Hindlimb muscle (tissue), 1 donor: Measurements from ENCODE around the gene VPS41. TPM values are rescaled to one million over a fixed set of nuclear protein-coding genes. Genes with fewer than 3 reads are reported as not detected.

Source experiments
- DNase-seq: peaks from one replicate; pipeline ENCODE4 v3.0.0-alpha.2; 2013
- polyA plus RNA-seq: library from polyadenylated mRNA; unstranded; fragments of 120-200 nt; gene quantifications from one replicate; pipeline ENCODE4 v1.2.1, GENCODE V29; 2013; ENCODE audit not compliant: insufficient read length

VPS41 gene
- polyA plus RNA-seq, 1 donor, result 34.8 TPM

GRCh38 chr7:38801786-38802185, 107.2 kb downstream of the VPS41 start:
- DNase-seq, result no peak

GRCh38 chr7:38798552-38799267, 110.3 kb downstream of the VPS41 start:
- DNase-seq, result no peak

GRCh38 chr7:38796626-38797501, 112.1 kb downstream of the VPS41 start:
- DNase-seq, result peak; percentile 67

DNA sequence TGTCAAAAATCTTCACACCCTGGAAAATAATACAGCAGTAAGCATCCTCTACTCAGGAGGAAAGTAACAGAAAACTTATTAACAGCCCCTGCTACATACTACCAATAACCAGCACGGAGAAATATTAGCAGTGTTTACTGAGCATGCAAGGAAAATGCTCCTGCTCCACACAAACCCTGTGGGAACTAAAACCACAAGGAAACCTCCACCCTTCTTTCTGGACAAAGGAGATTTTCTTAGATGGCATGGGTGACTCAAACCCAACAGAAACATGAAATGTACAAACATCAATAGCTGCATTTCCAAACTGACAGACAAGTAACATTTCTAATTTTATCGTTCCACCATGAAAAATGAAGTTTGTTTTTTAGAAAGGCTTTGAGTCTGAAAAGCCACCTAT, 113.4 kb downstream of the VPS41 start:
- no peak for DNase-seq

DNA sequence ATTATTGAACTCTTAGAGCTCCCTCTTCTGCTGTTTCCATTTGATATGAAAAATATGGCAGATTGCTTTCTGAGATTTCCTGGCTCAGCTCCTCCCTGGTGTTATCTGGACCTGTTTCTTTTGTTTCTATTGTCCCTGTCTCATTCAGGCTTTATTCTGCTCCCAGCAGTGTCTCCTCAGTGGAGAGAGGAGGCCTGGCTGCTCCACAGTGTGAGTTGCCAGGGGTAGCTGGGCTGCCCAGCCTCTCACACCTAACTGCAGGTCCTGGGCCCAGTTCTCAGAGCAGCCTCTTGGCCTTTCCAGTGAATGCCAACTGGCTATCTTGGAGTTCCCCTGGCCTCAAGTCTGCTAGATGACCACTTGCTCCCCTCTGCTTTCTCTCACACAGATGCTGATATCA, 127.0 kb downstream of the VPS41 start:
- no peak for DNase-seq

- DNase-seq, result no peak
Observed at GRCh38 chr7:38777609-38778008, 131.4 kb downstream of the VPS41 start.

GRCh38 chr7:38775506-38776175, 133.3 kb downstream of the VPS41 start:
- DNase-seq, result no peak

- DNase-seq, result no peak
Observed at GRCh38 chr7:38773430-38773829, 135.6 kb downstream of the VPS41 start.

- DNase-seq, result no peak
Observed at GRCh38 chr7:38760226-38760625, 148.8 kb downstream of the VPS41 start.

DNA sequence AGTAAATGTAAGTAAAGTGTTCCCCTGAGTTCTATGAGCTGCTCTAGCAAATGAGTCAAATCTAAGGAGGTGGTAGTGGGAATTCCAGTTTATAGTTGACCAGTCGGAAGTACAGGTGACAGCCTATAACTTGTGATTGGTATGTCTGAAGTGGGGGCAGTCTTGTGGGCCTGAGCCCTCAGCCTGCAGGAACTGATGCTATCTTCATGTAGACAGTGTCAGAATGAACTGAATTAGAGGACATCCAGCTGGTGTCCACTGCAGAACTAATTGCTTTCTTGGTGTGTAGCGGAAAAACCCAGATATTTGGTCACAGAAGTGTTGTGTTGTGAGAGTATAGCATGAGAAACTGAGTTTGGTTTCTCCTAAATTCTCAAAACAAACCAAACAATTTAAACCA, 150.0 kb downstream of the VPS41 start:
- no peak for DNase-seq

GRCh38 chr7:38757931-38758330, 151.1 kb downstream of the VPS41 start:
- peak; percentile 44 for DNase-seq

DNA sequence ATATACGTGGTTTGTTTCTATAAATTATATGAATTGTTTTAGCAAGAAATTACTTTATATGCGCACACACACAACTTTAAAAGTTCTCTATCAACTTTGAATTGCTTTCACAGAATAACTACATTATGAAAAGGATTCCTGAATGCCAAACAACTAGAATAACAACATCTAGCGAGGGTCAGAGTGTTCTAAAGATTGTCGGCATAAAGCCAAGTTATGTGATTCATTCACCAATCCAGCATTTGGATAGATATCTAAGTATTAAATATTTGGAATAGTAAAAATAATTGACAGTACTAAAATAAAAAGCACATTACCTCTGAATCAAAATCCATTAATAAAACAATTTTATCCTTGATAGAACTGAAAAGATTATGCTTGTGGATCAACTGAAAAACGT, 152.5 kb downstream of the VPS41 start:
- no peak for DNase-seq

GRCh38 chr7:38753347-38753746, 155.6 kb downstream of the VPS41 start:
- no peak for DNase-seq

DNA sequence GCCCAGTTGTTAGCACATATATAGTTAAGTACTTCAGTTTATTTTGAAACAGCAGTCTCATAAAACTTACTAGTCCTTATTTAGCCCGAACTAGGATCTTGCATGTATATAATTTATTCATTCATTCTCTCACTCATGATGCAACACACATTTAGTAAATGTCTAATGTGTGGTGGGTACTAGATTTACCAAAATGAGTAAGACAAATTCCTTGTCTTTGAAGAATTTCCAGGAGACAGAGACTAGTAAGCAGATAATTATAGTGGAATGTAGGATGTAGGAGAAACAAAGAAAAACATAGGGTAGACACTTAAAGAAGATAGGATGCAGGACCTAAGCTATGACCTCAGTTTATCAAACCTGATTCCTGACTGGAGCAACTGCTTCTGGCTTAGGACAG, 157.6 kb downstream of the VPS41 start:
- no peak for DNase-seq

DNA sequence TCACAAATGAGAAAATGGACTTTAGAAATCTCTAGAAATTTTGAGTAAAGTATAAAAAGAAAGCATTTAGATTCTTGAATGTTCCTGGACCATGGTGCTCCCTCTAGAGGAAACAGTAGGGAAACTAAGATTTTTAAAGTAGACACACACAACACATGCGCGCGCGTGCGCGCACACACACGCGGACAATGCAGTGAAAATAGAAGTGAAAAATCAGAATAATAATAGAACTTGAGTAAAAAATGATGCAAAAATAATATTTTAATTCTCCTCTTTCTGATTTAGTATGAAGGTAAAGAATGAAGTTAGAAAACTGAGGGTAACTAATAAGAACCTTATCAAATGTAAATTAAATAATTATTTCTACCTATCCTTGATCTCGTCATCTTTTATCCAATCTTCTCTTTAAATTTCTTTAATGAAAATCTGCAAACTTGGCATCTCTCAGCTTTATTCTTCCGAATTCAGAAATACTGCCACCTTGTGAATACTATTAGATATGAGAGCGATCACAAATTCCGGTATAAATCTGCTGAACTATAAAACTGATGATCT, 160.9 kb downstream of the VPS41 start:
- DNase-seq, result no peak

DNA sequence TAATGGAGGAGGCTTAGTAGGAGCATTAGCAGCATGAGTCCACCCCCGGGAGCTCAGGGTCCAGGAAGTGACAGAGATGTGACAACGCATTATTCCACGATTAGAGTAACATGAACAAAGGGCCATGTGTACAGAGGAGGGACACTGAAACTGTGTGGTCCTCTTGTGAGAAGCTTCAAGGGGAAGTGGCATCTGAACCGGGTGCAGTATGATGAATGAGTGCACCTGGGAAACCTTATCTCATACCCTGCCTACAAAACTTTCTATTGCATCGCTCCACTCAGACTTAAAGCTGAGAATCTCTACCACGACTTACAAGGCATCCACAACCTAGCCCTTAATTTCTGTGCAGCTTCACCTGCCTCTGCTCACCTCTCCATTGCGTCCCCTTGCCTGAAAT, 162.6 kb downstream of the VPS41 start:
- no peak for DNase-seq

- no peak for DNase-seq
Observed at GRCh38 chr7:38744746-38745145, 164.2 kb downstream of the VPS41 start.

- no peak for DNase-seq
Observed at GRCh38 chr7:38743899-38744298, 165.1 kb downstream of the VPS41 start.

GRCh38 chr7:38740041-38740440, 168.9 kb downstream of the VPS41 start:
- DNase-seq, result no peak

DNA sequence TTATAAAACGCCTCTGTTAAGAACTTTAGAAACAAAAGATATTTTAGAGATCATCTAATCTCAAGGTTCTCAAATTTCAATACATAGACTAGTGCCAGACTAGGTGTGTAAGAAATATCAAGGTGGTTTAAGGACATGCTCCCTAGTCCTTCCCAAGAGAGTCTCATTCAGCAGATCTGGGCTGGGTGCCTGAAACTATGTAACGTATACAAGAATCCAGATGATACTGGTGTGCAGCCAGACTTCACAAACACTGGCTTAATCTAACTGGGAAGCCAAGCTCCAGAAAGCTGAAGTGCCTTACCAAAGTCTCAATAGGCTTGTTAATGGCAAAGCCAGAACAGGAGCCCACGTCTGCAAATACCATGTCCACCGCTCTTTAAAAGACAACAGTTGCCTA, 172.9 kb downstream of the VPS41 start:
- peak; percentile 38 for DNase-seq

GRCh38 chr7:38731215-38731614, 177.8 kb downstream of the VPS41 start:
- no peak for DNase-seq

GRCh38 chr7:38728145-38728544, 180.8 kb downstream of the VPS41 start:
- DNase-seq, result no peak
